Fibroblast of pulmonary artery (primary cell): Measurements from ENCODE around the gene ZFAND2A.

Source experiments
- DNase-seq: peaks from one replicate; pipeline ENCODE4 v3.0.0-alpha.2; 2010; ENCODE audit warnings: low read depth
- H3K4me3 ChIP-seq: replicated peaks from 2 replicates; pipeline ENCODE4 v1.5.1; 2011; ENCODE audit warnings: low read depth, mild to moderate bottlenecking, control low read depth, low read length, moderate library complexity
- CTCF ChIP-seq: IDR thresholded peaks from 2 replicates; pipeline ENCODE4 v1.5.1; 2011; ENCODE audit warnings: mild to moderate bottlenecking, control low read depth, low read length, inconsistent platforms; ENCODE audit errors: missing control alignments

The ZFAND2A gene

DNA sequence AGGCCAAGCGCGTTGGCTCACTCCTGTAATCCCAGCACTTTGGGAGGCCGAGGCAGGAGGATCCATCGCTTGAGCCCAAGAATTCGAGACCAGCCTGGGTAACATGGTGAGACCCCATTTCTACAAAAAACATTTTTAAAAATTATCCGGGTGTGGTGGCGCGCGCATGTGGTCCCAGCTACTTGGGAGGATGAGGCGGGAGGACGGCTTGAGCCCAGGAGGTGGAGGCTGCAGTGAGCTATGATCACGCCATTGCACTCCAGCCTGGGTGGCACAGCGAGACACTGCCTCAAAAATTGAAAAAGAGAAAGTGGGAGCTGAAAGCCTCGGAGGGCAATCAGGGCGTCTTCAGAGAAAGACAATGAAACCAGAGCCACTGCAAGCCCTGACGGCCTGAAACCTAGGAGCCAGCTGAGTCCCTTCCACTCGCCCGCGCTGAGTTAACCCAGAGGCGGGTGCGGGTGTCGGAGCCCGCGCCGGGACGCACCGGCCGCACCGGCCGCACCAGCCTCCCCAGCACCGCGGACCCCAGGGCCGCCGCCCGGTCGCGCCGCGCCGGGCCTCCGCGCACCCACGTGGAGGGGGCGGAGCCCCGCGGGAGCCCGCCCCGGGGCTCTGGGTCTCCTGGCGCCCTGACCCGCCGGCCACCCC, 22.4 kb downstream of the ZFAND2A start:
- peak overlapping the region; percentile 86 for H3K4me3 ChIP-seq
- DNase-seq: no peak
- TF ChIP-seq CTCF: no peak

GRCh38 chr7:1136841-1137516, 23.0 kb downstream of the ZFAND2A start:
- no peak for TF ChIP-seq CTCF
- peak overlapping the region; percentile 86 for H3K4me3 ChIP-seq
- DNase-seq: no peak

DNA sequence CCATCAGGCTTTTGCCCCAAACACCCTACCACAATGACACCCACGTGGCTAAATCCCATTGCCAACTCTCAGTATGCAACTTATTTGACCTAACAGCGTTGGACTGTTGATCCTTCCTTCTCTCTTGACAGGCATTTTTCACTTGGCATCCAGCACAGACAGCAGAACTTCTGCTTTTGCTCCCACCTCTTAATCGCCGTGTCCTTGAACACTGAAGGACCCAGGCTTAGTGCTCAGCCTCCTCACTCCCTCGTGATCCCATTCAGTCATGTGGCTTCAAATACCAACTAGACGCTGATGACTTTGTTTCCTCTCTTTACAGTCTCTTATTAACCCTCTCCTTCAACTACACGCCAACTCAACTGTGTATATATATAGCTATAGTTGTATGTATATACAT, 25.0 kb downstream of the ZFAND2A start:
- TF ChIP-seq CTCF: no peak
- no peak for DNase-seq
- no peak overlapping the region for H3K4me3 ChIP-seq

DNA sequence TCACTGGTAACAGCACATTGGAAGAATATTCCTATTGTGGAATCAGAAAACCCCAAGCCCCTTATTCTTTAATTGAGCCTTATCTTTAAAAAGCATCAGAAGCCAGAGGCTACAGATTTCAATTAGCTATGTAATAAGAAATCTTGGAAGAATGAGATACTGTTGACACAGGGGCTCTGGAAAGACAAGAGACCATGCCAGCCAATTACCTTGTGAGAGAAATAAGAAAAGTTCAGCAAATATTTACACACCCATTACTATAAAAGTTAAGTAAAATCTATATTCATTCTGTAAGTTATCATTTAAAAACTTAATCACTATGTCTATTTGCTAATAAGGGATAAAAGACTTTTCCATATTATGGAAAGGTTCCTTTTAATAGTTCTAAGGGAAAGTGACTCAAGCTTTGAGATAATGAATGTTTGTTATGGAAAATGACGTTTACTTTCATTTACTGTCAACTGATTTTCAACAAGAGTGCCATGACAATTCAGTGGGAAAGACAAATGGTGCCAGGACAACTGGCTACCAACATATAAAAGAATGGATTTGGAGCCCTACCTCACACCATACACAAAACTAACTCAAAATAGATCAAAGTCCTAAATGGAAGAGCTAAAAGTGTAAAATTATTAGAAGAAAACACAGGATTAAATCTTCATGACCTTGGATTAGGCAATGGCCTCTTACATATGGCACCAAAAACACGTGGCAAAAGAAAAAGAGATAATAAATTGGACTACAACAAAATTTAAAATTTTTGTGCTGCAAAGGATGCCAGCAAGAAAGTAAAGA, 28.3 kb downstream of the ZFAND2A start:
- TF ChIP-seq CTCF: no peak
- no peak for DNase-seq
- H3K4me3 ChIP-seq: no peak overlapping the region

GRCh38 chr7:1130021-1130990, 29.7 kb downstream of the ZFAND2A start:
- TF ChIP-seq CTCF: no peak
- DNase-seq: no peak
- no peak overlapping the region for H3K4me3 ChIP-seq

- TF ChIP-seq CTCF: no peak
- no peak for DNase-seq
- H3K4me3 ChIP-seq: no peak overlapping the region
These were observed 30.6 kb downstream of the ZFAND2A start for GRCh38 chr7:1129431-1129830.
